Motor neuron (in vitro differentiated cells): Measurements from ENCODE around the gene LRRC71. TPM values are rescaled to one million over a fixed set of nuclear protein-coding genes. Genes with fewer than 3 reads are reported as not detected.
"Not testable (repeated sequence)": the region's sequence is repeated elsewhere in the genome, so short reads cannot be mapped to it uniquely, and the experiment has no call there.

Source experiments
- ATAC-seq, 8 experiments: fragments of 200-7000 bp; cut with Tn5 transposase; replicated peaks in 6 of 8; 2 replicates each; pipeline ENCODE4 v1.8.0; 2021; ENCODE audit warnings: mild to moderate bottlenecking in 8 of 8, moderate library complexity in 8 of 8
- H3K27ac ChIP-seq, 2 donors: fragments of 250-450 bp; sonication (Bioruptor Pico); 2 replicates each; pipeline ENCODE4 v1.9.0; 2021; ENCODE audit warnings: antibody characterized with exemption in 2 of 2, mild to moderate bottlenecking in 2 of 2, moderate library complexity in 1 of 2
- H3K4me1 ChIP-seq, 2 donors: fragments of 250-450 bp; sonication (Bioruptor Pico); replicated peaks in 1 of 2; 2 replicates each; pipeline ENCODE4 v1.6.1; 2021; ENCODE audit warnings: antibody characterized with exemption in 2 of 2, mild to moderate bottlenecking in 2 of 2, moderate library complexity in 1 of 2
- H3K4me3 ChIP-seq, 5 donors: fragments of 250-450 bp; sonication (Bioruptor Pico); 2 replicates each; pipeline ENCODE4 v1.9.0; 2021; ENCODE audit warnings: antibody characterized with exemption in 5 of 5, mild to moderate bottlenecking in 5 of 5, moderate library complexity in 4 of 5
- WGBS, 10 experiments: fragments of 450-650 bp; shearing (Covaris generic); methylation state at CpG; one replicate each; pipeline ENCODE4 v1.0.0; 2022; 5-methylcytosine and 5-hydroxymethylcytosine counted together
- in situ Hi-C, 9 experiments: fragments of 400-800 bp; cut with MboI; loops; one replicate each; pipeline ENCODE4 v1.15.0; 2021; ENCODE audit warnings: low sequenced_read_pairs in 9 of 9, low pct_unique_long_range_greater_than_20kb in 2 of 9; ENCODE audit not compliant: unreplicated experiment in 9 of 9
- total RNA-seq, 8 experiments: library from RNA; unstranded; fragments of 300-600 nt; gene quantifications; 2 replicates each; pipeline versions ENCODE4 v1.2.3 to v1.2.4, GENCODE V29; 2022

LRRC71 gene
- total RNA-seq, 8 experiments from 2014 or later: 0.83 to 2.3 (median 1.3) TPM; not detected in 1

DNA sequence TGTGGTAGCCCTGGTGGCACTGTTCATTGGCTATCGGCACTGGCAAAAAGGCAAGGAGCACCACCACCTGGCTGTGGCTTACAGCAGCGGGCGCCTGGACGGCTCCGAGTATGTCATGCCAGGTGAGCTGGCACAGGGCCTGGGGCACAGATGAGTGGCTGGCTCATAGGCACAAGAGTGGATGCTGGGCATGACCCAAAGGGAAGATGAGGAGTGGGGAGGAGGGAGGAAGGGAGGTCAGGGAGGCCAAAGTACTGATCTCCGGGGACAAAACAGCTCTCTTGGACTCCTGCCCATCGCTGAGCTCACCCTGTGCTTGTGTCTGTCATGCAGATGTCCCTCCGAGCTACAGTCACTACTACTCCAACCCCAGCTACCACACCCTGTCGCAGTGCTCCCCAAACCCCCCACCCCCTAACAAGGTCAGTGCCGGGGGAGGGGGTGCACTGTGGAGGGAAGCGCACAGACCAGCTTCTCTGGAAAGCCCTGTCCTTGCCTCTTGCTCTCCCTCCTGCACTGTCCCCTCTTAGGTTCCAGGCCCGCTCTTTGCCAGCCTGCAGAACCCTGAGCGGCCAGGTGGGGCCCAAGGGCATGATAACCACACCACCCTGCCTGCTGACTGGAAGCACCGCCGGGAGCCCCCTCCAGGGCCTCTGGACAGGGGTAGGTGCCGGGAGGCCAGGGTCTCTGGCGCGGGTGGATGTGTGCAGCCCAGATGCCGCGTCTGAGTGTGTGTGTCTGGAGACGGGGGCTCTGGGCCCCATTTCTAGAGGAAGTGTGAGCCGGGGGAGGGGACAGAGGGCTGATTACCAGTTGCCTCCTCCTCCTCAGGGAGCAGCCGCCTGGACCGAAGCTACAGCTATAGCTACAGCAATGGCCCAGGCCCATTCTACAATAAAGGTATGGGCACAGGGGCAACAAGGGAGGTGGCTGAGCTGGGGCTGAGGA, 7.3 kb upstream of the LRRC71 start:
- no peak overlapping the region for H3K4me3 ChIP-seq
- in situ Hi-C loops: no loop called here
- peaks cover 5 to 14% of the 10 kb centered on the region in 2 donors for H3K4me1 ChIP-seq
- 48 to 80% (median 52%) methylated on average over 1 to 12 of the region's 24 CpGs; no CpG with 5 or more reads in 6 of the 10 experiments for WGBS, 10 experiments
- no peak overlapping the region for H3K27ac ChIP-seq
- ATAC-seq: peak in 7 of 8 experiments; percentile 65 to 80 (median 68)

DNA sequence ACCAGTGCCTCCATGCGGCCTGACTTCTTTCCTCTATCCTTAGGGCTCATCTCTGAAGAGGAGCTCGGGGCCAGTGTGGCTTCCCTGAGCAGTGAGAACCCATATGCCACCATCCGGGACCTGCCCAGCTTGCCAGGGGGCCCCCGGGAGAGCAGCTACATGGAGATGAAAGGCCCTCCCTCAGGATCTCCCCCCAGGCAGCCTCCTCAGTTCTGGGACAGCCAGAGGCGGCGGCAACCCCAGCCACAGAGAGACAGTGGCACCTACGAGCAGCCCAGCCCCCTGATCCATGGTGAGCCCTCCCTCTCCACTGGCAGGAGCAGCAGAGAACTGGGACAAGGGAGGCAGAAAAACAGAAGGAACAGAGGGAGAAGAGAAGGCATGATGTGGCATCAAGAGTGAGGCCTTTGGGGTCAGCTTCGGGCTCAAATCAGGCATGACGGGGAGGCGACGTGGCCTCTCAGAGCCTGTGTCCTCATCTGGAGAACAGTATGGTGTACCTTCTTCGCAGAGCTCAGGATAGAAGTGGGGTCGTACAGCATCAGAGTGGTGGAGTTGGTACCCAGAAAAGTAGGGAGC, 6.5 kb upstream of the LRRC71 start:
- in situ Hi-C loops: no loop called here

DNA sequence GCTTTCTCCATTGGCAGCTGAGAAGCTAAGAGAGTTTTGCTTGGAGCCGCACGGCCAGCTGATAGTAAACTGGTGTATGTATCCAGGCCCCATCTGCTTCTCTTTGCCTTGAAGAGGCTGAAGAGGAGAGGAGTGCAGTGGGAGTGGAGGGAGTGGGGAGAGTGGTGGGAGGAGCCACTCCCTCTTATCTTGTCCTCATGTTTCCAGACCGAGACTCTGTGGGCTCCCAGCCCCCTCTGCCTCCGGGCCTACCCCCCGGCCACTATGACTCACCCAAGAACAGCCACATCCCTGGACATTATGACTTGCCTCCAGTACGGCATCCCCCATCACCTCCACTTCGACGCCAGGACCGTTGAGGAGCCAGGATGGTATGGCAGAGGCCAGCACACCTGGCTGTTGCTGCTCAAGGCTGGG, 6.0 kb upstream of the LRRC71 start:
- ATAC-seq: peak in 1 of 8 experiments; percentile 19
- Histone ChIP-seq H3K4me1 (peaks cover 5 to 14% of the 10 kb centered on the region in 2 donors), H3K4me3 (no peak overlapping the region), H3K27ac (no peak overlapping the region)
- WGBS, 10 experiments: 71 to 100% (median 80%) methylated on average over 2 to 8 of the region's 9 CpGs; no CpG with 5 or more reads in 5 of the 10 experiments
- in situ Hi-C loops: no loop called here

More for the DNA sequence above, 6.5 kb upstream of the LRRC71 start:
- H3K4me3 ChIP-seq: no peak overlapping the region
- peaks cover 5 to 14% of the 10 kb centered on the region in 2 donors for H3K4me1 ChIP-seq
- no peak overlapping the region for H3K27ac ChIP-seq
- 67 to 100% (median 77%) methylated on average over 1 to 10 of the region's 13 CpGs; no CpG with 5 or more reads in 3 of the 10 experiments for WGBS, 10 experiments
- ATAC-seq: no peak

DNA sequence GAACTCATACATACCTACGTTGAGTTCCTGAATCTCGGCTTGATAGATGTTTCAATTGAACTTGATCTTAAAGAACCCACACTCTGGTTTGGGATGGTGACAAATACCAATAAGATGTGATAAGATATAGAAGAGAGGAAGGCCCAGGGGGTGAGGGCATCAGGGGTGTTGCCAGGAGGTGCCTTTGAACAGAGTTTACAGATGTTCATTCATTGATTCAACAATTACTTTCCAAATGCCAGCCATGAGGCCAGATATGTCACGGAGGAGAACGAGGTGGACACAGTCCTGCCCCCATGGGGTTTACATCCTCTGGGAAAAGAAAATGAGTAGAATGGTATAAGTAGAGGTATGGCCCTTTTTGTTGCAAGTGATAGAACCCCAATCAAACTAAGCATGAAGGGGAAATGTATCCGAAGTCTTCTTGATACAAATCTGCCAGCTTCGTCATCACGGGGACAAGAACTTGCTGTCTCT, 659 bp downstream of the LRRC71 start:
- H3K27ac ChIP-seq: no peak overlapping the region
- WGBS, 10 experiments: 0 to 100% (median 45%) methylated on average over 1 to 7 of the region's 7 CpGs; no CpG with 5 or more reads in 1 of the 10 experiments
- H3K4me1 ChIP-seq: peaks cover 2 to 11% of the 10 kb centered on the region in 2 donors
- H3K4me3 ChIP-seq: no peak overlapping the region
- in situ Hi-C loops: no loop called here
- no peak for ATAC-seq

DNA sequence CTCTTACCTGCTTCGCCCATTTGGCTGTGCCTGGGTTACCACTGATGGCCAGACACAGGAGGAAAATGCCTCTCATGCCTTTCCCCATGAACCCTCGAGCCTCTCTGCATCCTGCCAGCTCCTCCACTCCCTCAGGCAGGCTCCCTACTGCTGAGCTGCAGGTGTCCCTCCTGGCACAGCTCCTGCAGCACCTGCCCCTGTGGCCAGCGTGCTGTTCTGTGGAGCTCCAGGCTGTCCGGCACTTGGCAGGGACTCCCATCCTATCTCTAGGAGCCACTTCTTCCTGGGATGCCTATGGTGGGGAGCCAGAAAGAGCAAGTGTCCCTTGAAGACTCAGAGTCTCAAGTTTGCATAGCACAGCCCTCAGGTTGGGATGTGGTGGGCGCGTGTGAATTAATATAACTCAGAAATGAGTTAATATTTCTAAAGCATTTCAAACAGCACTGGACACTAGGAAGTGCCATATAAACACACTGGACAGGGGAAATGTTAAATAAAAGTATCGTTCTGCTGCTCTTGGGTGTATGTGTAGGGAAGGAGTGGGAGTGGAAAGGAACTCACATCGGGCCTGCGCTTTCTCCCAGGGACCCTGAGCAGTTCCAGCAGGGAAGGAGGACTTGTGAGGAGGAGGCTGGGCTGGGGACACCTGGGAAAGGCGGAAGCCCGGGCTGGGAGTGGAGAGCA, 2.7 kb downstream of the LRRC71 start:
- Histone ChIP-seq H3K4me1 (peaks cover 2 to 17% of the 10 kb centered on the region in 2 donors), H3K4me3 (no peak overlapping the region), H3K27ac (no peak overlapping the region)
- in situ Hi-C loops: no loop called here
- ATAC-seq: no peak
- WGBS, 10 experiments: 0 to 29% (median 11%) methylated on average over 1 to 9 of the region's 11 CpGs; no CpG with 5 or more reads in 3 of the 10 experiments

DNA sequence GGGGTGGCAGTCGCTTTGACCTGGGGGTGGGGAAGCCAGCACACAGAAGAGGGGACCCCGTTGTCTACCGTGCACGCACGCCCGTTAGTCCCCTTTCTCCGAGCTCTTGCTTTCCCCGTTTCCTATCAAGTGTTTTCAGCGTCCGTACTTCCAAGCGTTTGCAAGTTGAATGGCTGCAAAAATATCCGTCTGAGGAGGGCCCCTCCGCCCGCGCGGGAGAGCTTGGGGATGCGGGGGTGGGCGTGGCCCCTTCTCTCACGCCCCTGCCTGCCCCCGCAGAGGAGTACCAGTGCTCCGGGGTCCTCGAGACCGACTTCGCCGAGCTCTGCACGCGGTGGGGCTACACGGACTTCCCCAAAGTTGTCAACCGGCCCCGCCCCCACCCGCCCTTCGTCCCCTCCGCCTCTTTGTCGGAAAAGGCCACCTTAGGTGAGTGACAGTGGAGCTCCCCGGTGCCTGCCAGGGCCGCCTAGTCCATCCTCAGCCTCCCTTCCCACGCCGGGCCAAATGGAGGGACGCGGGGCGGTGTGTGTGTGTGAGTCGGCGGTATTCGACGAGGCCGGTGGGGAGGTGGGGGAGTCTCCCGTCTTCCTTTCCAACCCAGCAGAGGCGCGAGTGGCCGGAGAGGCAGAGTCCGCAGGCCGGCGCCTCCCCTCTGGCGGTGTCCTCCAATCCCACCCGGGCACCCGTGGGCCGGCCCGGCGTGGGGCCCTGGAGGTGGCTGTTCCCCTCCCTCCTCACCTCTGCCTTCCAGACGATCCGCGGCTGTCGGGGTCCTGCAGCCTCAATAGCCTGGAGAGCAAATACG, 3.4 kb downstream of the LRRC71 start:
- peak in 3 of 8 experiments; percentile 4 to 8 (median 6) for ATAC-seq
- Histone ChIP-seq H3K4me1 (peaks cover 2 to 17% of the 10 kb centered on the region in 2 donors), H3K27ac (no peak overlapping the region), H3K4me3 (peak overlapping the region in 1 of 5 donors; percentile 4)
- in situ Hi-C loops: no loop called here
- 0 to 6% (median 5%) methylated on average over 3 to 6 of the region's 64 CpGs; no CpG with 5 or more reads in 7 of the 10 experiments for WGBS, 10 experiments

DNA sequence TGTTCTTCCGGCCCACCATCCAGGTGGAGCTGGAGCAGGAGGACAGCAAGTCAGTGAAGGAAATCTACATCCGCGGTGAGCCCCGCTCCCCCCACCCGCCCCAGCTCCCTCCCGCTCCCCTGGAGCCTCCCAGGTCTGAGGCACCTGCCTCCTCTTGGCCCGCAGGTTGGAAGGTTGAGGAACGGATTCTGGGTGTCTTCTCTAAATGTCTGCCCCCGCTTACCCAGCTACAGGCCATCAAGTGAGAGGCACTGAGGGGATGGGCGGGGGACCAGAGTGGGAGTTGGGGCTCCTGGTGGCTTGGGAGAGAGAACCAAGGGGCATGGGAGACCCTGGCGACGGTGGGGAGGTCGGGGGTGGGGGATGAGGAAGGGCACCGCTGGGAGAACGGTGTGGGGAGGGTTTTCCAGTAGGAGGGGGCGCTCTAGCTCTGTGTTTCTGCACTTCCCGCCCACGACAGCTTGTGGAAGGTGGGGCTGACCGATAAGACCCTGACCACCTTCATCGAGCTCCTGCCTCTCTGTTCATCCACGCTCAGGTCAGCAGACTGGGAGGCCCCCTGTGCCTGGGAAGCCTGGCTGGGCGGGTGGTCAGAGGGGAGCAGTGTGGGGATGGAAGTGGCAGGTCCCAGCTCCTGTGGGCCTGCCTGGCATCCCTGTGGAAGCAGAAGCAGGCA, 4.2 kb downstream of the LRRC71 start:
- Histone ChIP-seq H3K4me1 (peaks cover 2 to 17% of the 10 kb centered on the region in 2 donors), H3K4me3 (no peak overlapping the region), H3K27ac (no peak overlapping the region)
- 17 to 40% (median 23%) methylated on average over 1 to 6 of the region's 22 CpGs; no CpG with 5 or more reads in 7 of the 10 experiments for WGBS, 10 experiments
- no peak for ATAC-seq
- in situ Hi-C loops: no loop called here

DNA sequence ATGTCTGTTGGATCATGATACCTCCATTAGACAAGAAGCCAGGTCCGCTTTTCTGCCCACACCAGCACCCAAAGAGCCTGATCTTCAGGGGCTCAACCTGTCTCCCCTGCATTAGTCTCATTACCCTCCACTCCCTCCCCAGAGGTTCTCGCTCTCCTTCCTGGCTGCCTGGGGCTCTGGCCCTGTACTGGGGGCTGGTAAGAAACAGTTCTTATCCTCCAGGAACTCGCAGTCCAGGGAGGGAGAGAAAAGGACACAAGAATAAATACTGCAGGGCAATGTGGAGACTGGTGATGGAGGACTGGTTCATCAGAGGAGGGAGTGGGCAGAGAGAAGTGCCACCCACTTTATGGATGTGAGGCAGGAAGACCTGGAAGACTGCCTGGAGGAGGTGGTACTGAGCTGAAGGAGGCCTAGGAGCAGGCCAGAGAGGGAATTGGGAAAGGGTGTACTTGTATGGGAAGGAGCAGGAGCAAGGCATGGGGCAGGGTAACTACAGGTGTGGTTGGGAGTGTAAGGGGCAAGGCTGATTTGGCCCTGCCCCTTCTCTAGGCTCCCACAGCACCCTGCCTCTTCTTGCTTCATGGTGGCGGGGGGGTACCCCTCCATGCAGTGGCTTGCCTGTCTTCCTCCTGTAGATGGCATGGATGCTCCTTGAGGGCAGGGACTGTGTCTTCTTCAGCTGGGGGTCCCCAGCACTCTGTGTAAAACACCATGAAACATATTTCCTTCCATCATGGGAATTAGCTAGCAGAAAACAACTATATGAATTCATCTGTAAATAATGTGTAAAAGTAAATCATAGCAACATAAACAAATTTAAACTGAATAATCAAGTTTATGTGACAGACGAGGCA, 5.0 kb downstream of the LRRC71 start:
- Histone ChIP-seq H3K4me1 (peaks cover 2 to 17% of the 10 kb centered on the region in 2 donors), H3K4me3 (no peak overlapping the region), H3K27ac (no peak overlapping the region)
- in situ Hi-C loops: no loop called here
- no peak for ATAC-seq
- 36 to 95% (median 64%) methylated on average over 1 to 5 of the region's 5 CpGs; no CpG with 5 or more reads in 2 of the 10 experiments for WGBS, 10 experiments

DNA sequence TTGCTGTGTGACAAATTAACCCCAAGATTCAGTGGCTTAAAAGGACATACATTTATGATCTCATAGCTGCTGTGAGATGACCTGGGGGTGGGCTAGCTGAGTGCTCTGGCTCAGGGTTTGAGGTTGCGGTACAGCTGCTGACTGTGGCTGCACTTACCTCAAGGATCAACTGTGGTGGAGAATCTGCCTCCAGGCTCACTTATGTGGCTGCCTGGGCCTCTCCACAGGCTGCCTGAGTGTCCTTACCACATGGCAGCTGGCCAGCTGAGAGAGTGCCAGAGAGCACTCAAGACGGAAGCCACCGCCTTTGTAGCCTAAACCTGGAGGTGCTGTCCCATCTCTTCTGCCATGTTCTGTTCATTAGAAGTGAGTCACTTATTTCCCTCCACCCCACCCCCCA, 5.7 kb downstream of the LRRC71 start:
- no peak overlapping the region for H3K4me3 ChIP-seq
- peak in 1 of 8 experiments; percentile 4 for ATAC-seq
- WGBS, 10 experiments: 50 to 67% (median 59%) methylated on average over 1 to 3 of the region's 3 CpGs; no CpG with 5 or more reads in 6 of the 10 experiments
- in situ Hi-C loops: no loop called here
- no peak overlapping the region for H3K27ac ChIP-seq
- peaks cover 2 to 18% of the 10 kb centered on the region in 2 donors for H3K4me1 ChIP-seq

DNA sequence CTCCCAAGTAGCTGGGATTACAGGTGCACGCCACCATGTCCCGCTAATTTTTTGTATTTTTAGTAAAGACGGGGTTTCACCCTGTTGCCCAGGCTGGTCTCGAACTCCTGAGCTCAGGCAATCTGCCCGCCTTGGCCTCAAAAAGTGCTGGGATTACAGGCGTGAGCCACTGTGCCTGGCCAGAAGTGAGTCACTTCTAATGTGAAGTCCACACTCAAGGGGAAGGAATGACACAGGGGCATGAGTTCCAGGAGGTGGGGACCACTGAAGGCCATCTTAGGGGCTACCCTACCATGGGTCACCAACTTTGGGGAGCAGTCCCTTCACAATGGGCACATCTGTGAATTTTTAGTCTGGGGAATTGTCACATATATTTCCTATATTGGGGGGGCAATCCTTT, 6.3 kb downstream of the LRRC71 start:
- in situ Hi-C loops, H3K4me3 ChIP-seq, ATAC-seq, H3K27ac ChIP-seq: not testable (repeated sequence)
- 60 to 93% (median 74%) methylated on average over 1 to 5 of the region's 6 CpGs; no CpG with 5 or more reads in 5 of the 10 experiments for WGBS, 10 experiments
- peaks cover 2 to 23% of the 10 kb centered on the region in 2 donors for H3K4me1 ChIP-seq
